Upper lobe of left lung (tissue), 6 donors: Measurements from ENCODE around the gene DTWD2. TPM values are rescaled to one million over a fixed set of nuclear protein-coding genes. Genes with fewer than 3 reads are reported as not detected.

Source experiments
- ATAC-seq, 2 donors: fragments of 200-7000 bp; cut with Tn5 transposase; one replicate each; pipeline ENCODE4 v1.9.1; 2022; ENCODE audit warnings: mild to moderate bottlenecking in 2 of 2, moderate library complexity in 2 of 2; ENCODE audit not compliant: low FRiP score in 2 of 2
- DNase-seq, 2 donors: peaks; one replicate each; pipeline ENCODE4 v3.0.0-alpha.2; 2019 to 2020
- H3K27ac ChIP-seq, 4 donors: fragments of 200-600 bp; sonication (generic); one replicate each; pipeline ENCODE4 v1.5.1; 2016 to 2019
- H3K27me3 ChIP-seq, 4 donors: fragments of 200-600 bp; sonication (generic); one replicate each; pipeline ENCODE4 v1.5.1; 2017 to 2019
- H3K36me3 ChIP-seq, 4 donors: fragments of 200-600 bp; sonication (generic); one replicate each; pipeline ENCODE4 v1.5.1; 2016 to 2019
- H3K4me1 ChIP-seq, 4 donors: fragments of 200-600 bp; sonication (generic); one replicate each; pipeline ENCODE4 v1.5.1; 2018 to 2019
- H3K4me3 ChIP-seq, 4 donors: fragments of 200-600 bp; sonication (generic); one replicate each; pipeline ENCODE4 v1.5.1; 2017 to 2019; ENCODE audit warnings: mild to moderate bottlenecking in 2 of 4, moderate library complexity in 1 of 4
- H3K9me3 ChIP-seq, 4 donors: fragments of 200-600 bp; sonication (generic); one replicate each; pipeline ENCODE4 v1.5.1; 2018 to 2019
- CTCF ChIP-seq, 6 experiments: fragments of 450-650 bp in 4 of 6; fragments of 200-600 bp in 2 of 6; sonication (generic) in 2 of 6; IDR thresholded peaks; one replicate each; pipeline ENCODE4 v1.5.1; 2016 to 2019; ENCODE audit warnings: antibody characterized with exemption in 6 of 6
- EP300 ChIP-seq, 4 donors: sonication (generic); formaldehyde crosslinking; IDR thresholded peaks; one replicate each; pipeline ENCODE4 v1.5.1; 2017; ENCODE audit warnings: antibody characterized with exemption in 4 of 4, control low read depth in 2 of 4
- POLR2A ChIP-seq, 4 donors: fragments of 450-650 bp; IDR thresholded peaks; one replicate each; pipeline ENCODE4 v1.5.1; 2016 to 2017; ENCODE audit warnings: antibody characterized with exemption in 4 of 4, mild to moderate bottlenecking in 2 of 4
- POLR2AphosphoS5 ChIP-seq, 2 donors: sonication (generic); formaldehyde crosslinking; IDR thresholded peaks; one replicate each; pipeline ENCODE4 v1.5.1; 2017; ENCODE audit warnings: antibody characterized with exemption in 2 of 2
- WGBS, 2 donors: methylation state at CpG; one replicate each; pipeline ENCODE4 v1.1.5; 2017 to 2018; 5-methylcytosine and 5-hydroxymethylcytosine counted together
- total RNA-seq, 6 donors: library from RNA; depleted of rRNA in 4 of 6; stranded (reverse); fragments of >200 nt in 4 of 6; gene quantifications; one replicate each; pipeline versions ENCODE4 v1.1.0 to v1.2.1, GENCODE V29; 2016 to 2021
- donor health status: DM: no; HTN: no; CAD: no; lungs with moderate emphysema.
- donor health status: DM: no; HTN: yes; CAD: no; lungs with severe emphysema.

Gene DTWD2
- total RNA-seq, 6 donors from 2014 or later = 7.1 to 14.7 (median 9.5) TPM

GRCh38 chr5:118990582-118990981 is 2.2 kb upstream of the DTWD2 start:
- DNase-seq = no peak
- no peaks in the 10 kb centered on the region for H3K9me3 ChIP-seq
- peaks cover 6 to 17% (median 10%) of the 10 kb centered on the region in 4 donors for H3K4me1 ChIP-seq
- H3K4me3 ChIP-seq = no peak overlapping the region
- ATAC-seq = no peak
- 79 to 100% methylated on average over 1 of the region's 1 CpG for WGBS, 2 donors
- H3K27me3 ChIP-seq = no peaks in the 10 kb centered on the region
- H3K36me3 ChIP-seq = no peaks in the 10 kb centered on the region
- TF ChIP-seq POLR2AphosphoS5 (IDR thresholded peaks at IDR 0.05) (no peak), POLR2A (IDR thresholded peaks at IDR 0.05) (no peak), CTCF (IDR thresholded peaks at IDR 0.05) (no peak), EP300 (IDR thresholded peaks at IDR 0.05) (no peak)
- no peak overlapping the region for H3K27ac ChIP-seq

- 69 to 72% methylated on average over 6 of the region's 6 CpGs for WGBS, 2 donors
- no peaks in the 10 kb centered on the region for H3K27me3 ChIP-seq
- peaks cover 6 to 17% (median 10%) of the 10 kb centered on the region in 4 donors for H3K4me1 ChIP-seq
- ATAC-seq (no peak), DNase-seq (no peak)
- H3K9me3 ChIP-seq = no peaks in the 10 kb centered on the region
- TF ChIP-seq POLR2AphosphoS5 (IDR thresholded peaks at IDR 0.05) = no peak
- TF ChIP-seq CTCF (IDR thresholded peaks at IDR 0.05) = no peak
- no peak for TF ChIP-seq POLR2A (IDR thresholded peaks at IDR 0.05)
- no peak for TF ChIP-seq EP300 (IDR thresholded peaks at IDR 0.05)
- no peaks in the 10 kb centered on the region for H3K36me3 ChIP-seq
- H3K4me3 ChIP-seq = no peak overlapping the region
- H3K27ac ChIP-seq = no peak overlapping the region
Measured at GRCh38 chr5:118989816-118990215, 1.5 kb upstream of the DTWD2 start.

- H3K4me3 ChIP-seq = peak overlapping the region; percentile 20 to 86 (median 72)
- WGBS, 2 donors = 45 to 47% methylated on average over 9 of the region's 9 CpGs
- no peak for ATAC-seq
- peaks cover 6 to 17% (median 10%) of the 10 kb centered on the region in 4 donors for H3K4me1 ChIP-seq
- no peaks in the 10 kb centered on the region for H3K36me3 ChIP-seq
- DNase-seq = no peak
- no peak for TF ChIP-seq EP300 (IDR thresholded peaks at IDR 0.05)
- no peak for TF ChIP-seq POLR2AphosphoS5 (IDR thresholded peaks at IDR 0.05)
- TF ChIP-seq CTCF (IDR thresholded peaks at IDR 0.05) = no peak
- TF ChIP-seq POLR2A (IDR thresholded peaks at IDR 0.05) = no peak
- H3K27ac ChIP-seq = peak overlapping the region; percentile 88 to 94 (median 91)
- no peaks in the 10 kb centered on the region for H3K27me3 ChIP-seq
- H3K9me3 ChIP-seq = no peaks in the 10 kb centered on the region
Measured at GRCh38 chr5:118988866-118989180, 476 bp upstream of the DTWD2 start.

GRCh38 chr5:118984602-118985001 is 3.7 kb downstream of the DTWD2 start:
- H3K4me1 ChIP-seq = peaks cover 6 to 17% (median 10%) of the 10 kb centered on the region in 4 donors
- no peak for ATAC-seq
- TF ChIP-seq EP300 (IDR thresholded peaks at IDR 0.05) (no peak), POLR2AphosphoS5 (IDR thresholded peaks at IDR 0.05) (no peak), POLR2A (IDR thresholded peaks at IDR 0.05) (no peak), CTCF (IDR thresholded peaks at IDR 0.05) (no peak)
- no peaks in the 10 kb centered on the region for H3K9me3 ChIP-seq
- H3K27me3 ChIP-seq = no peaks in the 10 kb centered on the region
- no peaks in the 10 kb centered on the region for H3K36me3 ChIP-seq
- no peak overlapping the region for H3K4me3 ChIP-seq
- H3K27ac ChIP-seq = no peak overlapping the region
- DNase-seq = no peak

GRCh38 chr5:118981783-118982182 is 6.6 kb downstream of the DTWD2 start:
- no peaks in the 10 kb centered on the region for H3K36me3 ChIP-seq
- no peak for DNase-seq
- H3K27ac ChIP-seq = no peak overlapping the region
- ATAC-seq = no peak
- no peak overlapping the region for H3K4me3 ChIP-seq
- TF ChIP-seq POLR2AphosphoS5 (IDR thresholded peaks at IDR 0.05) = no peak
- no peak for TF ChIP-seq POLR2A (IDR thresholded peaks at IDR 0.05)
- TF ChIP-seq CTCF (IDR thresholded peaks at IDR 0.05) = no peak
- TF ChIP-seq EP300 (IDR thresholded peaks at IDR 0.05) = no peak
- H3K4me1 ChIP-seq = peaks cover 0 to under 1% (median 0%) of the 10 kb centered on the region in 4 donors
- H3K27me3 ChIP-seq = no peaks in the 10 kb centered on the region
- no peaks in the 10 kb centered on the region for H3K9me3 ChIP-seq
